H9 (cell line): ENCODE results near the gene LHPP. TPM values are rescaled to one million over a fixed set of nuclear protein-coding genes. Genes with fewer than 3 reads are reported as not detected.

Source experiments
- DNase-seq: peaks from one replicate; pipeline ENCODE4 v3.0.0-alpha.2; 2017
- H2AFZ ChIP-seq: one replicate; pipeline ENCODE4 v1.6.1; 2013; ENCODE audit warnings: mild to moderate bottlenecking, low read length, control low read depth, moderate library complexity
- H2AK5ac ChIP-seq: 2 replicates; pipeline ENCODE4 v1.6.1; 2013; ENCODE audit warnings: low read length, control low read depth, mixed read lengths; ENCODE audit not compliant: insufficient read length
- H2BK120ac ChIP-seq: one replicate; pipeline ENCODE4 v1.6.1; 2013; ENCODE audit warnings: low read depth, mild to moderate bottlenecking, low read length, control low read depth, inconsistent platforms; ENCODE audit not compliant: poor library complexity, severe bottlenecking
- H2BK12ac ChIP-seq: 2 replicates; pipeline ENCODE4 v1.6.1; 2013; ENCODE audit warnings: low read length, control low read depth, mixed read lengths, low read depth; ENCODE audit not compliant: insufficient read length
- H2BK15ac ChIP-seq: 2 replicates; pipeline ENCODE4 v1.6.1; 2013; ENCODE audit warnings: low read depth, low read length, control low read depth
- H2BK20ac ChIP-seq: one replicate; pipeline ENCODE4 v1.6.1; 2013; ENCODE audit warnings: low read depth, mild to moderate bottlenecking, low read length, control low read depth, inconsistent platforms; ENCODE audit not compliant: poor library complexity, severe bottlenecking
- H2BK5ac ChIP-seq: 2 replicates; pipeline ENCODE4 v1.6.1; 2013; ENCODE audit warnings: low read length, control low read depth, mixed read lengths; ENCODE audit not compliant: insufficient read length
- H3K14ac ChIP-seq: 2 replicates; pipeline ENCODE4 v1.6.1; 2013; ENCODE audit warnings: low read length, control low read depth; ENCODE audit not compliant: insufficient read depth
- H3K18ac ChIP-seq: 2 replicates; pipeline ENCODE4 v1.6.1; 2013; ENCODE audit warnings: low read depth, mild to moderate bottlenecking, mixed read lengths, low read length, control low read depth; ENCODE audit not compliant: insufficient read length
- H3K23ac ChIP-seq: 2 replicates; pipeline ENCODE4 v1.6.1; 2013; ENCODE audit warnings: low read length, control low read depth, mixed read lengths, low read depth; ENCODE audit not compliant: insufficient read length
- H3K23me2 ChIP-seq: 2 replicates; pipeline ENCODE4 v1.6.1; 2013; ENCODE audit warnings: low read depth, mild to moderate bottlenecking, mixed read lengths, low read length, control low read depth; ENCODE audit not compliant: insufficient read length, poor library complexity, severe bottlenecking
- H3K27ac ChIP-seq: 2 replicates; pipeline ENCODE4 v1.5.1; 2013; ENCODE audit warnings: low read length, control low read depth, mixed read lengths, low read depth; ENCODE audit not compliant: insufficient read length
- H3K27me3 ChIP-seq: 2 replicates; pipeline ENCODE4 v1.6.1; 2013; ENCODE audit warnings: low read length, control low read depth, inconsistent platforms; ENCODE audit not compliant: insufficient read depth
- H3K4ac ChIP-seq: 2 replicates; pipeline ENCODE4 v1.6.1; 2013; ENCODE audit warnings: low read depth, mild to moderate bottlenecking, control low read depth, inconsistent platforms, low read length, moderate library complexity
- H3K4me1 ChIP-seq: 2 replicates; pipeline ENCODE4 v1.6.1; 2013; ENCODE audit warnings: low read length, control low read depth, inconsistent platforms; ENCODE audit not compliant: insufficient read depth
- H3K4me2 ChIP-seq: 2 replicates; pipeline ENCODE4 v1.6.1; 2013; ENCODE audit warnings: low read length, control low read depth, mixed read lengths; ENCODE audit not compliant: insufficient read length, insufficient read depth
- H3K56ac ChIP-seq: 2 replicates; pipeline ENCODE4 v1.6.1; 2013; ENCODE audit warnings: low read depth, mild to moderate bottlenecking, mixed read lengths, low read length, control low read depth; ENCODE audit not compliant: insufficient read length
- H3K79me1 ChIP-seq: 2 replicates; pipeline ENCODE4 v1.6.1; 2013; ENCODE audit warnings: low read depth, mild to moderate bottlenecking, moderate library complexity, low read length, control low read depth, inconsistent platforms; ENCODE audit not compliant: insufficient read depth, poor library complexity, severe bottlenecking
- H3K79me2 ChIP-seq: 2 replicates; pipeline ENCODE4 v1.6.1; 2013; ENCODE audit warnings: low read length, control low read depth, inconsistent platforms; ENCODE audit not compliant: insufficient read depth
- H3K9ac ChIP-seq: 2 replicates; pipeline ENCODE4 v1.6.1; 2013; ENCODE audit warnings: low read length, control low read depth, mixed read lengths; ENCODE audit not compliant: insufficient read length; ENCODE audit errors: extremely low read depth
- H3K9me3 ChIP-seq: one replicate; pipeline ENCODE4 v1.6.1; 2013; ENCODE audit warnings: low read depth, low read length, inconsistent platforms; ENCODE audit not compliant: control insufficient read depth
- H3T11ph ChIP-seq: one replicate; pipeline ENCODE4 v1.6.1; 2013; ENCODE audit warnings: mild to moderate bottlenecking, low read length, control low read depth, inconsistent platforms
- H4K20me1 ChIP-seq: one replicate; pipeline ENCODE4 v1.6.1; 2013; ENCODE audit not compliant: control insufficient read depth, insufficient read length, insufficient read depth
- H4K5ac ChIP-seq: 2 replicates; pipeline ENCODE4 v1.6.1; 2013; ENCODE audit warnings: low read depth, mild to moderate bottlenecking, mixed read lengths, low read length, control low read depth; ENCODE audit not compliant: insufficient read length
- H4K8ac ChIP-seq: replicated peaks from 2 replicates; pipeline ENCODE4 v1.6.1; 2013; ENCODE audit warnings: low read length, control low read depth, mixed read lengths, low read depth; ENCODE audit not compliant: insufficient read length
- H4K91ac ChIP-seq: 2 replicates; pipeline ENCODE4 v1.6.1; 2013; ENCODE audit warnings: low read depth, mild to moderate bottlenecking, moderate library complexity, mixed read lengths, low read length, control low read depth; ENCODE audit not compliant: insufficient read length
- H3K27ac Mint-ChIP-seq, 3 experiments: 2 replicates in 2 of 3; 3 replicates in 1 of 3; pipeline ENCODE4 v1.8.0; 2020 to 2021; ENCODE audit warnings: mixed read lengths in 3 of 3, mild to moderate bottlenecking in 1 of 3, moderate library complexity in 1 of 3
- H3K27me3 Mint-ChIP-seq: 2 replicates; pipeline ENCODE4 v1.8.0; 2021; ENCODE audit warnings: low read depth, mild to moderate bottlenecking, moderate library complexity, mixed read lengths
- H3K36me3 Mint-ChIP-seq, 3 experiments: 2 replicates in 2 of 3; 3 replicates in 1 of 3; pipeline ENCODE4 v1.8.0; 2020 to 2021; ENCODE audit warnings: low read depth in 3 of 3, mixed read lengths in 3 of 3; ENCODE audit not compliant: insufficient read depth in 1 of 3
- H3K4me1 Mint-ChIP-seq, 2 experiments: 2 replicates each; pipeline ENCODE4 v1.8.0; 2020; ENCODE audit warnings: mixed read lengths in 2 of 2
- H3K4me3 Mint-ChIP-seq, 2 experiments: 2 replicates in 1 of 2; 3 replicates in 1 of 2; pipeline ENCODE4 v1.8.0; 2020 to 2021; ENCODE audit warnings: mild to moderate bottlenecking in 2 of 2, mixed read lengths in 2 of 2, moderate library complexity in 1 of 2
- H3K9me3 Mint-ChIP-seq, 2 experiments: 2 replicates in 1 of 2; 3 replicates in 1 of 2; pipeline ENCODE4 v1.8.0; 2020; ENCODE audit warnings: mild to moderate bottlenecking in 2 of 2, mixed read lengths in 2 of 2, moderate library complexity in 1 of 2
- CTCF ChIP-seq: fragments of 200-600 bp; sonication (generic); conservative IDR thresholded peaks from 3 replicates; pipeline ENCODE4 v1.8.0; 2021; ENCODE audit warnings: antibody characterized with exemption, mild to moderate bottlenecking
- WGBS: extraction: QIAGEN DNeasy Blood & Tissue Kit; methylation state at CpG from one replicate; pipeline ENCODE4 v1.1.7; 2013; ENCODE audit warnings: missing lambda C conversion rate, low lambda C conversion rate, mixed read lengths; ENCODE audit not compliant: insufficient read length; ENCODE audit errors: extremely low coverage; 5-methylcytosine and 5-hydroxymethylcytosine counted together
- total RNA-seq: library from RNA; stranded (reverse); gene quantifications from 2 replicates; pipeline ENCODE4 v1.2.1, GENCODE V29; 2021

LHPP gene
- total RNA-seq, 1 experiment from 2014 or later, result 29.6 TPM

DNA sequence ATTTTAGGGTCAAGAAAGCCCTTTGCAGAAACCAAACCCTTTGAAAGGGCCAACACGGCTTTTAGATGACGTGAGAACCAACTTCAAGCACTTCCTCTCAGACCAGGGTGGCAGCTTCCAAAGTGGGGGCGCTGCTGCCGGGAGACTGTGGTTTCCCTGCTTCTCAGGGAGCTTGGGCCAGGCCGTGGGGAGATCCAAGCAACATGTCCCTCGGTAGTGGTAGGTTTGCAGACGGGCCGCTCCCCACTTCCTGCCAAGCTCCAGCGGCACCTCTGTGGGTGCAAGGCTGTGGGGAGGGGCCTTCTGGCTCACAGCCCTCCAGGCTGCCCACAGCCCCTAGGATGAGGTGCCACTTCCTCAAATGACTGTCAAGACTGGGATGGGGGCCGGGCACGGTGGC lies 150.1 kb downstream of the LHPP start:
- Histone ChIP-seq H3K79me2 (no peaks in the 10 kb centered on the region), H4K20me1 (peaks cover 3% of the 10 kb centered on the region), H3K9ac (no peak overlapping the region), H2BK12ac (no peak overlapping the region), H3K23ac (no peak overlapping the region), H3K4ac (no peak overlapping the region), H4K5ac (no peak overlapping the region), H3K18ac (no peak overlapping the region), H3K27ac (no peak overlapping the region), H4K91ac (no peak overlapping the region), H3K23me2 (no peaks in the 10 kb centered on the region), H3K79me1 (no peaks in the 10 kb centered on the region), H3K56ac (no peak overlapping the region), H2BK120ac (no peak overlapping the region), H2BK20ac (no peak overlapping the region), H3K27me3 (no peaks in the 10 kb centered on the region), H2BK15ac (no peak overlapping the region), H3K4me1 (peaks cover 2% of the 10 kb centered on the region; the same call in 1 of the 2 replicates), H2AFZ (no peak overlapping the region), H3T11ph (no peak overlapping the region), H2AK5ac (no peak overlapping the region), H3K4me2 (no peak overlapping the region), H2BK5ac (no peak overlapping the region), H3K14ac (no peak overlapping the region), H4K8ac (no peak overlapping the region), H3K9me3 (no peaks in the 10 kb centered on the region)
- Mint-ChIP-seq H3K4me3 (no peak overlapping the region), H3K36me3 (no peaks in the 10 kb centered on the region; a peak in 1 of 7 replicates), H3K27me3 (peaks cover 2% of the 10 kb centered on the region; the same call in 1 of the 2 replicates), H3K9me3 (no peaks in the 10 kb centered on the region), H3K27ac (no peak overlapping the region), H3K4me1 (peaks cover 11 to 22% of the 10 kb centered on the region in 2 experiments)
- TF ChIP-seq CTCF, result no peak
- DNase-seq, result no peak
- WGBS, result no CpG with 5 or more reads among the region's 11 CpGs
